Activated CD8-positive, alpha-beta memory T cell treated with anti-CD3 and anti-CD28 coated beads for 48 hours (primary cell): ENCODE measurements around the gene UNKL.

ENCODE experiments used
- DNase-seq, 3 experiments: peaks; one replicate each; pipeline ENCODE4 v3.0.0-alpha.2; 2020; ENCODE audit warnings: low read depth in 2 of 3, low spot score in 2 of 3

Gene UNKL

GRCh38 chr16:1407753-1408152, 6.8 kb downstream of the UNKL start:
- no peak for DNase-seq

- no peak for DNase-seq
Measured at GRCh38 chr16:1403733-1404132, 10.8 kb downstream of the UNKL start.

GRCh38 chr16:1403036-1403435, 11.5 kb downstream of the UNKL start:
- DNase-seq: no peak

GRCh38 chr16:1401758-1402154, 12.7 kb downstream of the UNKL start:
- DNase-seq: no peak

DNA sequence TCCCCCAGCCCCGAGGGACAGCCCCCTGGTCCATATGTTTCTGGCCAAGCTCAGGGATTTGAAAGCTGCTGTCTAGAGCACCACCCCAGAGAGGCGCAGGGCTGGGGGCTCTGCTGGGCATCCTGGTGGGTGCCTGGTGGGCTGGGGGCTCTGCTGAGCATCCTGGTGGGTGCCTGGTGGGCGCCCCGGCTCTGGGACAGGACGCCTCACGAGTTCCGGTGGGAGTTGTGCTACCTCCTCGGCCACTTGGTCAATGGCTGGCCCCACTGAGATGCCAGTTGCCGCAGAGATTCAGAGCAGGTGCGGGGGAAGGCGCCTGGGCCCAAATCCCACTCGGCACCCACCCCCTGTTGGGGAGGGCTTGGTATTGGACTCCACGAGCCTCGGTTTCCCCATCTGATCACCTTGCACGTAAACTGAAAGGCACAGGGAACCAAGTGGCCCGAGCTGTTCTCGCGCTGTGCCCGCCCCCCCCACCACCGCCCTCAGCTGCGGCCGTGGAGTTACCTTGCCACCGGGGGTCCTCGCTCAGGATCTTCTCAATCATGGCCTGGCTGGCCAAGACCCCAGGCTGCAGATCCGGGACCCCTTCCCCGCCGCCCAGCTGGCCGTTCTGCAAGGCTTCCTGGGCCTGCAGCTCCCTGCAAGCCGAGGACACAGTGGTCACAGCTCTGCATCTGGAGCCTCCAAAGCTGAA, 13.3 kb downstream of the UNKL start:
- no peak for DNase-seq

- DNase-seq: no peak
Measured at GRCh38 chr16:1398826-1399581, 15.5 kb downstream of the UNKL start.

- no peak for DNase-seq
Measured at GRCh38 chr16:1398351-1398750, 16.2 kb downstream of the UNKL start.

DNA sequence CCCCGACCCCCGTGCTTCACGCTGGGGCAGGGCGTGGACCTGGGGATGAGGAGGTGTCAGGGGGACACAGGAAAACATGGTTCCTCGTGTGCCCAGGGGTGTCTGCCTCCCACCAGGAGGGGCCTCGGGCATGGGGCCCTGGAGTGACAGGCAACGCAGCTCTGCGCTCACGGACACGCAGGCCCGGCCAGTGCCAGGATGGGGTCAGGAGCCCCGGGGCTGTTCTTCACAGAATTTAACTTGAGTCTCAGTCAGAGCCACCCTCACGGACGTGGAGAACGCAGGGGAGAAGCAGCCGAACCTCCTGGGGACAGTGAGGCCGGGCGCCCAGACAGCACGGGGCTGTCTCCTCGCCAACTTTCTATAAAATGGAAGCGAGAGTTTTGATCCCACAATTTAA, 16.7 kb downstream of the UNKL start:
- no peak for DNase-seq

DNA sequence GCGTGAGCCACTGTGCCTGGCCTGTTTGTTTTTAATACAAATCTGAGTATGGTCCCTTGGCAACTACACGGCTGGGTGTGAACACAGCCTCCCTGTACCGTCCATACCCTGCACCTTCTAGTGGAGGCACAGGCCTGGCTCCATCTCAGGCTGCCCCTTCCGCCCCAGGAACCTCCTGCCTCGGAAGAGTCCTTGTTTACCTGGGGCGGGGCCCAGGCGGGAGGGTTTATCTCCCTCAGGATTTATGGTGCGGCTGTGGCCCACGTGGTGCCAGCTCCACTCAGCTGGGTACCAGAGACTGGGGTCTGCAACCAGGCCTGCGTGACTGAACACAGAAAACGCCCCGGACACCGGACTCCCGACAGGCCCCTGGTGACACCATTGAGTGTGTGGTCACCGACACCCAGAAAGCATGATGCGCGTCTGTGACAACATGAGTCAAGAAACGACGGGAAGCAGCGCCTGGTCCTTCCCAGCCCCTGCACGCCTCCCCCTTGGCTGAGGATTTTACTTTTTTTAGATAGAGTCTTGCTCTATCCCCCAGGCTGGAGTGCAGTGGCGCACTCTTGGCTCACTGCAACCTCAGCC, 19.0 kb downstream of the UNKL start:
- DNase-seq: no peak

DNA sequence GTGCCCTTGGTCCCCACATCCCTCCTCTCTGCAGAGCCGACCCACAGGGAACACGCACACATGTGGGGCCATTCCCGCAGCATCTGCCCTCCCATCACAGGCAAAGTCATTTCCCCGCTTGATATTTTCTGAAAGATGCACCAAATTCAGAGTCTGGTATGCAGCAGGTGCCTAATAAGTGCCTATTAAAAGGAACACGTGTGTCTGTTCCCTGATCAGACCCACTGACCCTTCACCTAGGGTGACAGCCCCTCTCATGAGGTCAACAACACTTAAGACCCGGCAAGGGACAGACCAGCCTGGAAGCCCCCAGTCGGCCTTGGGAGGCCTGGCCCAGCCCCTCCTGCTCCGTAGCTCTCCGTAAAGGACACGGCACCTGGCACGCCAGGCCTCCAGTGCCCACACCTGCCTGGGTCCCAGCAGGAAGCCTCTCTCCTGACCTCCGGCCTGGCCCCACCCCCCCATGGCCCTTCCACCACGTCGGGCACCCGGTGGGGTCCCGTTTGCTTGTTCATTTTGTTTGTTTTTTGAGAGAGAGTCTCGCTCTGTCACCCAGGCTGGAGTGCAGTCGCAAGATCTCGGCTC, 20.0 kb downstream of the UNKL start:
- DNase-seq: no peak

DNA sequence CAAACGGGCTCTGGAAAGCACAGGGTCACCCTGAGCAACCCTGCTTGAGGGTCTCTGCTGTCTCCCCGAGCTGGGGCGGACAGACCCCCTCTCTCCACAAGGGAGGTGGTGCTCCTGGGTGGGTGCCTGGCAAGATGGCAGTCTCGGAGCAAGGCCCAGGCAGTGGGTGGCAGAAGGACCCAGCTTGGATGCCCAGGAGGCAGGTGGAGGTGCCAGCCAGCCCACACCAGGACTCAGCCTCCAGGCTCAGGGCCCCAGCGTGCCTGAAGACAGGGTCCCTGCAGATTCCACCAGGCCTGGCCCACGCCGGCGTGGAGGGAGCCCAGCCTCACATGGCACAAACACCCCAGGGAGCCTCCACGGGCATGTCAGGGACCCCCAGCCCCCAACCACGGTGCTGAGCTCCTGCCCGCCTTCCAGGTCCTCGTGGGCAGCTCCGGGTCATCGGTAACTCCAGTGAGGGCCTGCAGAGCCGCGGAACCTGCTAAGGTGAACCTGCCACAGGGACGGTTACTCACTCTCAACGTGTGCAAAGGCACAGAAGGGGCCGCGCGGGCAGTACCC, 20.8 kb downstream of the UNKL start:
- no peak for DNase-seq

DNA sequence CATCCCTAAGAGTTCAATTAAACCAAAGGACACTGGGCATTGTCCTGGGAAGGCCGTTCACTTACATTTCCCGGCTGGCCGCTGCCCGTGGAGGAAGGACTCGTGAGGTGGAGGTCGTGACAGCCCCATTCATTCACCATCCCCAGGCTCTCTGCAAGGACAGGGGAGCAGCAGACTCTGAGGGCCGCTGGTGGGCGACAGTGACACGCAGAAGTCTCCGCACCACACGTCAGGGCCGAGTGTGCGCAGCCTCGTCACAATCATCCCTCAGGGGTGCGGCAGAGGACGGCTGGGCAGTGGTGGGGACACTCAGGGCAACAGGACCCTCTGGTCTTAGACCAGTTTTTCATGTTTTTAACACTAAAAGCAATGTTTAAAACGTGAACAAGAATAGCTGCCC, 21.7 kb downstream of the UNKL start:
- no peak for DNase-seq

DNA sequence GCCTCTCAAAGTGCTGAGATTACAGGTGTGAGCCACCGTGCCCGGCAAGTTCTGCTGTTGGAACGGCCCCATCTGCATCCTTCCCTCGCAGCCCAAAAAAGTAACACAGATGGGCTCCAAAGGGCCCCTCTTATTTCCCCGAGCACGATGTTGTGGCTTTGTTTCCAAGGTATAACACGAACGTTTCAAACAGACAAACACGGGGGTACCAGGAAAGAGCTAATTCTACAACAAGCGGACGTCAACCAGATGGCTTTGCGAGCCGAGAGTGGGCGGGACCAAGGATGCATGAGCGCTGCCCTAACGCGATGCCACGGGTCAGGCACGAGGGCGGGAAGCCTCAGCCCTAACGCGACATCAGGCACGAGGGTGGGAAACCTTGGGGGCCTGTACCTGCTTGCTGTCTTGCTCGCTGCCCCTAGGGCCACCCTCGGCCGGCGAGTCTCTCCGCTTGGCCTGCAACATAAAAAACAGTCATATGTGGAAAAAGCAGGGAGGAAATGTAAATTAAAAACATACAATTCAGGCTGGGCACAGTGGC, 24.2 kb downstream of the UNKL start:
- no peak for DNase-seq

GRCh38 chr16:1389762-1390161, 24.7 kb downstream of the UNKL start:
- no peak for DNase-seq

DNA sequence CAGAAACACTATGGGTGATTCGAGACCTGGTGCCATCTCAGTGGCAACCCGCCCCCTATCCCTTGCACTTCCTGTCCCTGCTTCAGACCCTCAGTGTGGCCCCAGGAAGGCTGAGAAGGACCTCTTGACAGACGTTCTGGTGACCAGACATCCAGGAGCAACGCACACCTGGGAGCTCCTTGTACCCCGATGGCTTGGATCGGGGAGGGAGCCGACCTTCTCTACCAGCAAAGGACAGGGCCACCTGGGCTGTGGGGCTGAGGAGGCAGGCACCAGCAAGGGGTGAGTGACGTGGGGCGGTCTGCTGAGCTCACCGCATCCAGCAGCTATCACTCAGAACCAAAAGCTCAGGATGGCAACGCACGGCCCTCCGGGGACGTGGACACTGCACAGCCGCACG, 27.2 kb downstream of the UNKL start:
- no peak for DNase-seq

- DNase-seq: no peak
Measured at GRCh38 chr16:1385232-1385631, 29.3 kb downstream of the UNKL start.

DNA sequence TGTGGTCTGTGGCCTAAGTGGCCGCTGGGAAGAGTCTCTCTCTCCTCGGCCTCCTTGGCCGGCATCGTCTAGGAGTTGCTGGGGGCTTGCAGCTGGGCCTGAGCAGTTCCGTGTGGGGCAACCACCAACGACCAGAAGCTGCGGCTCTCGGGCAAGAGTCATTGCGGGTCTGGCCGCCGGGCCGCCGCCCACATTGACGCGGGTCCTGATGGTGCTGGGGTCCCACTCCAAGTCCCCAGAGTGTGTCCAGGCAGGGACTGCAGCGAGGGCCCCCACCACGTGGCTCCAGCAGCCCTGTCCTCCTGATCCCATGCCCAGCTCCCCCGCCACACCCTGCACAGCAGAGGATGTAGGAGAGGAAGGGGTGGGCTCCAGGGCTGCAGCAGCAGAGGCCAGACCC, 30.9 kb downstream of the UNKL start:
- DNase-seq: no peak

DNA sequence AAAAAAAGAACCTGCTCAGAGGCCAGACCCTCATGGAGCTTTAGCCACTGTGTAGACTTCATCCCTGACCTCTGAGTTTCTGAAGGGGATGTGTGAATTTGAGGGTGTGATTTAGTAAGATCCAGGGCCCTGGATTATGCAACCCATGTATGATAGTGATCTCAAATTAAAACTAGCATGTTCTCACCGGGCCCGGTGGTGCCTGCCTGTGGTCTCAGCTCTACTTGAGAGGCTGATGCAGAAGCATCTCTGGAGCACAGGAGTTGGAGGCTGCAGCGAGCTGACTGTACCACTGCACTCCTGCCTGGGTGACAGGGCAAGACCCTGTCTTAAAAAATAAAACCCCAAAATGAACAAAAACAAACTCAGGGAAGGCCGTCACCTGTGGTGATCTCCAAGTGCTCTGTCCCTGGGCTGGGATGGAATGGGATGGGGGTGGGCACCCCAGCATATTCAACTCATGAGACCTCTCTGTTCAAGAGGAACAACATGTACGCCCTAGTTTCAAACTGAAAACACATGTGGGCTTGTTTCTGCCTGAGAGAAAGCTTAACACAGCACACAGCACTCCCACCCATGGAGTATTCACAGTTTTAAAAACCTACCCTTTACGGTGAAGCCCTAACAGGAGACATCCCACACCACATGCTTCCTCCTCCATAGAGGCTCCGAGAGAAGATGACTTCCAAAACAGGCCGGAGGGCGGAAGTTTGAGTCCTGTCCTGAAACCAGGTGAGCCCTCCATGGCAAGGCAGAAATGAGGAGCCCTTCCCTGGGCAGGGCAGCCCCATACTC, 32.7 kb downstream of the UNKL start:
- DNase-seq: no peak

DNA sequence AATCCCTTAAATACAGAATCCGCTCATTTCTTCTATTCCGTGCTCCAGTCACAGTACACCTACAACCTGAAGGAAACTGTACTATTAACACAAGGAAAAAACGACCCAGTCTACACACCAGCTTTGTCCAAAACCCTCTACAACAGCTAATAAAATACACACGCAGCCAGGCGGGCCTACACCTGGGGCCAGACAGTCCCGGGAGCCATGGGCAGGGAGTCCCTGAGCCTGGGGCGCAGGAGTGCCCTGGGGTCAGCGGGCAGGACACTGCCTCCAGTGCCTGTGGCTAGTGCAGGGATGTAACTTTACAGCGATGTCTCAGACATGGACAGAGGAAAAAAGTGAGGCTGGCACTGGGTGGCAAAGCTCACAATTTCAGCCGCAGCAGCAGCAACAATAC, 34.3 kb downstream of the UNKL start:
- no peak for DNase-seq

GRCh38 chr16:1379304-1380076, 35.0 kb downstream of the UNKL start:
- DNase-seq: peak; percentile 61 to 71 (median 61)
